Adipose tissue (tissue), 3 donors: ENCODE measurements around the gene GCNT1. TPM values are rescaled to one million over a fixed set of nuclear protein-coding genes. Genes with fewer than 3 reads are reported as not detected.

Experiments
- polyA plus RNA-seq, 3 donors: library from polyadenylated mRNA; stranded (reverse); fragments of 200-250 nt; gene quantifications; one replicate each; pipeline ENCODE4 v1.2.3, GENCODE V29; 2013
- donor health status: healthy with polysubstance abuse.
- donor health status: Bipolar disorder and iron deficiency.
- donor health status: healthy.

The GCNT1 gene
- polyA plus RNA-seq, 3 donors: 1.1 to 3.5 (median 2.1) TPM

Other genes starting within 250 kb of the GCNT1 start
- 10 to 100 TPM; 11.1 to 12.0 (median 11.9) TPM for gene RFK, start 64.8 kb upstream of the GCNT1 start, polyA plus RNA-seq